B cell (primary cell): ENCODE data around the gene MUC12. TPM values are rescaled to one million over a fixed set of nuclear protein-coding genes. Genes with fewer than 3 reads are reported as not detected.

Experiments
- ATAC-seq: fragments of 200-7000 bp; cut with Tn5 transposase; one replicate; pipeline ENCODE4 v1.10.0; 2021; ENCODE audit warnings: low read depth, mild to moderate bottlenecking, moderate number of reproducible peaks, moderate library complexity
- CTCF ChIA-PET: fragments of 350-600 bp; sonication (Branson Sonifier 250); formaldehyde crosslinking; loops from one replicate; lab custom pipeline; 2021; ENCODE audit warnings: antibody characterized with exemption, inconsistent platforms; lab: Charles Lee
- POLR2A ChIA-PET: fragments of 350-600 bp; sonication (Branson Sonifier 250); formaldehyde crosslinking; loops from one replicate; lab custom pipeline; 2021; ENCODE audit warnings: antibody characterized with exemption; lab: Charles Lee
- DNase-seq: peaks from one replicate; pipeline ENCODE4 v3.0.0; 2013
- H2AFZ ChIP-seq: 2 replicates; pipeline ENCODE4 v1.6.1; 2012; ENCODE audit warnings: mild to moderate bottlenecking, low read depth, low read length; ENCODE audit not compliant: insufficient read depth, poor library complexity, severe bottlenecking
- H3K27ac ChIP-seq, 2 donors: 1 replicate in 1 of 2; 2 replicates in 1 of 2; pipeline ENCODE4 v1.5.1; 2012 to 2013; ENCODE audit warnings: low read length in 2 of 2, mild to moderate bottlenecking in 2 of 2, moderate library complexity in 1 of 2
- H3K27me3 ChIP-seq, 4 experiments: fragments of 200-600 bp in 1 of 4; sonication (generic) in 1 of 4; replicated peaks in 1 of 4; 1 replicate in 2 of 4; 2 replicates in 2 of 4; pipeline versions ENCODE4 v1.6.1 to v1.7.0; 2013 to 2016; ENCODE audit warnings: low read length in 3 of 4, mild to moderate bottlenecking in 2 of 4, mixed read lengths in 1 of 4, moderate library complexity in 1 of 4; ENCODE audit not compliant: insufficient read depth in 4 of 4, control insufficient read depth in 3 of 4; ENCODE audit errors: control extremely low read depth in 1 of 4
- H3K36me3 ChIP-seq, 2 experiments: replicated peaks in 1 of 2; 1 replicate in 1 of 2; 2 replicates in 1 of 2; pipeline versions ENCODE4 v1.6.1 to v1.7.1; 2013; ENCODE audit warnings: low read length in 1 of 2; ENCODE audit not compliant: insufficient read depth in 2 of 2, control insufficient read depth in 1 of 2; ENCODE audit errors: control extremely low read depth in 1 of 2, extremely low read depth in 1 of 2
- H3K4me1 ChIP-seq, 2 donors: fragments of 200-600 bp in 1 of 2; sonication (generic) in 1 of 2; 1 replicate in 1 of 2; 2 replicates in 1 of 2; pipeline versions ENCODE4 v1.5.1 to v1.6.1; 2013 to 2017; ENCODE audit warnings: low read length in 2 of 2; ENCODE audit not compliant: control insufficient read depth in 2 of 2, insufficient read depth in 2 of 2
- H3K4me2 ChIP-seq: replicated peaks from 2 replicates; pipeline ENCODE3; 2012; ENCODE audit warnings: mild to moderate bottlenecking, low read depth, low read length; ENCODE audit not compliant: poor library complexity, severe bottlenecking
- H3K4me3 ChIP-seq, 5 experiments: fragments of 200-600 bp in 1 of 5; sonication (generic) in 1 of 5; 1 replicate in 3 of 5; 2 replicates in 2 of 5; pipeline versions ENCODE4 v1.5.1 to v1.7.0; 2011 to 2016; ENCODE audit warnings: low read length in 4 of 5, mild to moderate bottlenecking in 4 of 5, low read depth in 2 of 5, control low read depth in 1 of 5, moderate library complexity in 1 of 5; ENCODE audit not compliant: insufficient read depth in 1 of 5; ENCODE audit errors: control extremely low read depth in 1 of 5, extremely low read depth in 1 of 5
- H3K79me2 ChIP-seq: fragments of 200-600 bp; sonication (generic); one replicate; pipeline ENCODE4 v1.6.0; 2016; ENCODE audit warnings: low read length; ENCODE audit not compliant: control insufficient read depth, insufficient read depth
- H3K9ac ChIP-seq: fragments of 200-600 bp; sonication (generic); 2 replicates; pipeline ENCODE4 v1.6.1; 2017; ENCODE audit warnings: mild to moderate bottlenecking, low read length, moderate library complexity
- H3K9me3 ChIP-seq, 3 donors: one replicate each; pipeline versions ENCODE4 v1.6.1 to v1.7.1; 2013; ENCODE audit warnings: low read length in 2 of 3; ENCODE audit not compliant: control insufficient read depth in 2 of 3, insufficient read depth in 1 of 3; ENCODE audit errors: control extremely low read depth in 1 of 3
- H4K20me1 ChIP-seq: 2 replicates; pipeline ENCODE4 v1.6.0; 2012; ENCODE audit warnings: mild to moderate bottlenecking, low read length; ENCODE audit not compliant: insufficient read depth, control insufficient read depth, poor library complexity, severe bottlenecking
- H3K27ac Mint-ChIP-seq: one replicate; pipeline ENCODE4 v1.8.0; 2021; ENCODE audit warnings: mixed read lengths
- H3K27me3 Mint-ChIP-seq: one replicate; pipeline ENCODE4 v1.8.0; 2021; ENCODE audit warnings: mixed read lengths
- H3K4me1 Mint-ChIP-seq: one replicate; pipeline ENCODE4 v1.8.0; 2021; ENCODE audit warnings: mixed read lengths
- H3K4me3 Mint-ChIP-seq: one replicate; pipeline ENCODE4 v1.8.0; 2021; ENCODE audit warnings: mixed read lengths
- H3K9me3 Mint-ChIP-seq: one replicate; pipeline ENCODE4 v1.8.0; 2022; ENCODE audit warnings: mixed read lengths; ENCODE audit not compliant: insufficient read depth
- EZH2 ChIP-seq: IDR thresholded peaks from 2 replicates; pipeline ENCODE4 v1.6.1; 2012; ENCODE audit warnings: borderline replicate concordance, low read depth, mild to moderate bottlenecking, moderate library complexity, low read length; ENCODE audit not compliant: insufficient read depth, poor library complexity, severe bottlenecking
- WGBS: methylation state at CpG from one replicate; pipeline ENCODE4 v1.1.5; 2013; ENCODE audit warnings: missing lambda C conversion rate; ENCODE audit not compliant: insufficient coverage; 5-methylcytosine and 5-hydroxymethylcytosine counted together
- intact Hi-C: fragments of 100-400 bp; cut with micrococcal nuclease; formaldehyde crosslinking; loops from one replicate; pipeline ENCODE4 v1.10.0; 2022
- polyA plus RNA-seq: library from polyadenylated mRNA; depleted of rRNA; stranded (reverse); fragments of >200 nt; gene quantifications from 2 replicates; pipeline ENCODE4 v1.2.3, GENCODE V29; 2012
- small RNA-seq: library from RNA; depleted of rRNA; stranded (forward); fragments of <200 nt; gene quantifications from one replicate; pipeline ENCODE3, GENCODE V24; 2012; ENCODE audit warnings: low replicate concordance, low read depth; ENCODE audit not compliant: insufficient read length
- total RNA-seq, 2 donors: library from RNA; stranded (reverse); fragments of 120-200 nt in 1 of 2; gene quantifications; 1 replicate in 1 of 2; 2 replicates in 1 of 2; pipeline versions ENCODE4 v1.2.3 to v1.2.4, GENCODE V29; 2013 to 2022
- TF ChIP-seq, protein P1 (sequence below): fragments of 200-600 bp; IDR thresholded peaks from one replicate; pipeline ENCODE4 v1.8.0; 2022; ENCODE audit warnings: antibody characterized with exemption, mild to moderate bottlenecking

MUC12 gene
- total and polyA plus RNA-seq, 2 donors (not counting 1 experiment from before 2014, with no cell fraction given): 0.81 TPM; not detected in 1

DNA sequence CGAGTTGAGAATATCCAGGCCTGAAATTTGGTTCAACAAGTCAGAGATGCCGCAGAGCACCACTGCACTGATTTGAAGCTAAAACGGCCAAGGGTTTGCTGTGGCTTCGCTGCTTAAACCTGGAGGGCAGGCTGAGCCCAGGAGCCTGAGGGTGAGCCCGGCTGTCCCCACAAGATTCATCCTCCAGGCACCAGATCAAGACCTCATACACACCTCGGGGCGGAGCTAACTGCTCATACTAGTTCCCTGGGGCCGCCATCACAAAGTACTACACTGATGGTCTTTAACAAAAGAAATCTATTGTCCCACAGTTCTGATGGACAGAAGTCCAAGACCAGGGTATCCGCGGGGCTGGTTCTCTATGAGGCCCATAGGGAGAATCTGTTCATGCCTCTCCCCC lies 99.0 kb downstream of the MUC12 start:
- Mint-ChIP-seq H3K27me3 (peaks cover 40% of the 10 kb centered on the region), H3K4me1 (no peaks in the 10 kb centered on the region), H3K4me3 (no peak overlapping the region), H3K9me3 (no peaks in the 10 kb centered on the region), H3K27ac (no peak overlapping the region)
- no peaks in the 10 kb centered on the region for H3K9me3 ChIP-seq
- no peak overlapping the region for H3K27ac ChIP-seq
- no peaks in the 10 kb centered on the region for H3K36me3 ChIP-seq
- CTCF ChIA-PET: no interaction called here
- POLR2A ChIA-PET: no interaction called here
- H4K20me1 ChIP-seq: no peaks in the 10 kb centered on the region
- peaks cover 0 to 4% (median 2%) of the 10 kb centered on the region in 4 experiments for H3K27me3 ChIP-seq
- DNase-seq (no peak), ATAC-seq (no peak)
- no peak overlapping the region for H3K4me2 ChIP-seq
- H2AFZ ChIP-seq: no peak overlapping the region
- no peaks in the 10 kb centered on the region for H3K79me2 ChIP-seq
- TF ChIP-seq EZH2: no peak
- TF ChIP-seq, protein P1, sequence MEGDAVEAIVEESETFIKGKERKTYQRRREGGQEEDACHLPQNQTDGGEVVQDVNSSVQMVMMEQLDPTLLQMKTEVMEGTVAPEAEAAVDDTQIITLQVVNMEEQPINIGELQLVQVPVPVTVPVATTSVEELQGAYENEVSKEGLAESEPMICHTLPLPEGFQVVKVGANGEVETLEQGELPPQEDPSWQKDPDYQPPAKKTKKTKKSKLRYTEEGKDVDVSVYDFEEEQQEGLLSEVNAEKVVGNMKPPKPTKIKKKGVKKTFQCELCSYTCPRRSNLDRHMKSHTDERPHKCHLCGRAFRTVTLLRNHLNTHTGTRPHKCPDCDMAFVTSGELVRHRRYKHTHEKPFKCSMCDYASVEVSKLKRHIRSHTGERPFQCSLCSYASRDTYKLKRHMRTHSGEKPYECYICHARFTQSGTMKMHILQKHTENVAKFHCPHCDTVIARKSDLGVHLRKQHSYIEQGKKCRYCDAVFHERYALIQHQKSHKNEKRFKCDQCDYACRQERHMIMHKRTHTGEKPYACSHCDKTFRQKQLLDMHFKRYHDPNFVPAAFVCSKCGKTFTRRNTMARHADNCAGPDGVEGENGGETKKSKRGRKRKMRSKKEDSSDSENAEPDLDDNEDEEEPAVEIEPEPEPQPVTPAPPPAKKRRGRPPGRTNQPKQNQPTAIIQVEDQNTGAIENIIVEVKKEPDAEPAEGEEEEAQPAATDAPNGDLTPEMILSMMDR: no peak
- intact Hi-C loops: no loop called here
- 87% methylated on average over 10 of the region's 10 CpGs for WGBS
- H3K4me3 ChIP-seq: no peak overlapping the region
- H3K4me1 ChIP-seq: no peaks in the 10 kb centered on the region
- H3K9ac ChIP-seq: no peak overlapping the region

Small RNAs within 50 kb of the gene (small RNA-seq; reads per million reads assigned to genes)
- gene RPS29P15: not detected

Other genes starting within 250 kb of the MUC12 start
- gene EPO, start 249.1 kb upstream of the MUC12 start, total RNA-seq: not detected in 2 replicates
- gene EPO, start 249.1 kb upstream of the MUC12 start, polyA plus RNA-seq: 0.10 TPM in 1 of 2 replicates, not detected in the other
- not detected in 2 replicates for gene ZAN, start 236.0 kb upstream of the MUC12 start, total RNA-seq
- not detected in 2 replicates for gene ZAN, start 236.0 kb upstream of the MUC12 start, polyA plus RNA-seq
- gene EPHB4, start 142.0 kb upstream of the MUC12 start, total RNA-seq: 3.3 and 3.9 TPM in 2 replicates
- gene EPHB4, start 142.0 kb upstream of the MUC12 start, polyA plus RNA-seq: 12.0 and 15.2 TPM in 2 replicates
- gene SLC12A9, start 116.9 kb upstream of the MUC12 start, total RNA-seq: 77.4 and 80.1 TPM in 2 replicates
- gene SLC12A9, start 116.9 kb upstream of the MUC12 start, polyA plus RNA-seq: 71.9 and 80.0 TPM in 2 replicates
- 13.4 and 13.8 TPM in 2 replicates for gene TRIP6, start 102.2 kb upstream of the MUC12 start, total RNA-seq
- 6.7 and 6.8 TPM in 2 replicates for gene TRIP6, start 102.2 kb upstream of the MUC12 start, polyA plus RNA-seq
- gene SRRT, start 94.5 kb upstream of the MUC12 start, total RNA-seq: 209 and 224 TPM in 2 replicates
- gene SRRT, start 94.5 kb upstream of the MUC12 start, polyA plus RNA-seq: 198 TPM in 2 replicates
- 3.9 and 4.3 TPM in 2 replicates for gene UFSP1, start 79.8 kb upstream of the MUC12 start, total RNA-seq
- gene UFSP1, start 79.8 kb upstream of the MUC12 start, polyA plus RNA-seq: 1.2 and 3.6 TPM in 2 replicates
- 0.15 and 0.24 TPM in 2 replicates for gene ACHE, start 73.7 kb upstream of the MUC12 start, total RNA-seq
- 0.13 and 0.37 TPM in 2 replicates for gene ACHE, start 73.7 kb upstream of the MUC12 start, polyA plus RNA-seq
- gene MUC3A, start 20.0 kb upstream of the MUC12 start, total RNA-seq: not detected in 2 replicates
- gene MUC3A, start 20.0 kb upstream of the MUC12 start, polyA plus RNA-seq: not detected in 2 replicates
- gene MUC17, start 50.5 kb downstream of the MUC12 start, total RNA-seq: not detected in 2 replicates
- gene MUC17, start 50.5 kb downstream of the MUC12 start, polyA plus RNA-seq: not detected in 2 replicates
- gene TRIM56, start 115.9 kb downstream of the MUC12 start, total RNA-seq: 76.1 and 85.7 TPM in 2 replicates
- 8.4 and 11.0 TPM in 2 replicates for gene TRIM56, start 115.9 kb downstream of the MUC12 start, polyA plus RNA-seq
- gene SERPINE1, start 157.5 kb downstream of the MUC12 start, total RNA-seq: 0.07 TPM in 1 of 2 replicates, not detected in the other
- gene SERPINE1, start 157.5 kb downstream of the MUC12 start, polyA plus RNA-seq: 0.09 TPM in 2 replicates
- 10.3 and 11.4 TPM in 2 replicates for gene AP1S1, start 184.9 kb downstream of the MUC12 start, total RNA-seq
- gene AP1S1, start 184.9 kb downstream of the MUC12 start, polyA plus RNA-seq: 15.5 and 16.3 TPM in 2 replicates
- gene VGF, start 196.0 kb downstream of the MUC12 start, total RNA-seq: 0.12 and 0.17 TPM in 2 replicates
- 0.10 TPM in 2 replicates for gene VGF, start 196.0 kb downstream of the MUC12 start, polyA plus RNA-seq
- gene NAT16, start 210.7 kb downstream of the MUC12 start, total RNA-seq: not detected in 2 replicates
- not detected in 2 replicates for gene NAT16, start 210.7 kb downstream of the MUC12 start, polyA plus RNA-seq
- not detected in 2 replicates for gene MOGAT3, start 231.5 kb downstream of the MUC12 start, total RNA-seq
- not detected in 2 replicates for gene MOGAT3, start 231.5 kb downstream of the MUC12 start, polyA plus RNA-seq
- 47.5 and 47.9 TPM in 2 replicates for gene PLOD3, start 248.0 kb downstream of the MUC12 start, total RNA-seq
- gene PLOD3, start 248.0 kb downstream of the MUC12 start, polyA plus RNA-seq: 35.5 and 40.1 TPM in 2 replicates
- 37.3 and 38.4 TPM in 2 replicates for gene ZNHIT1, start 248.6 kb downstream of the MUC12 start, total RNA-seq
- 20.1 and 28.5 TPM in 2 replicates for gene ZNHIT1, start 248.6 kb downstream of the MUC12 start, polyA plus RNA-seq